Ammon's horn (tissue), 1 donor: ENCODE results near the gene MCM9.
"Not testable (repeated sequence)": the region's sequence is repeated elsewhere in the genome, so short reads cannot be mapped to it uniquely, and the experiment has no call there.

Experiments
- DNase-seq: peaks from one replicate; pipeline ENCODE4 v3.0.0-alpha.2; 2016; ENCODE audit warnings: low spot score

MCM9 gene

DNA sequence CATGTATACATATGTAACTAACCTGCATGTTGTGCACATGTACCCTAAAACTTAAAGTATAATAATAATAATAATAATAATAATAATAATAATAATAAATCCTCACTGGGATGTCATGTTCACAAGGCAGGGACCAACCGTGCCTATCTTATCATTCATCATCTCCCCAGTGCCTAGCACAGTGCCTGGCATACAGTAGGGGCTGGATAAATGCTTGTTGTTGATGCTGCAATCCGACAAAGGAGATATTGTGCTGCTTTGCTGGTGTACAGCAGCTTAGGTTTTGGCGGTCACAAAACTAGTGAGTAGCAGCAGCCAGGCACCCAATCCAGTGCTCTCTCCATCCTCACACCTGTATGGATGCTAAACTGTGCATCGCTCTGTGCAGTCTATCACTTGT, 135.1 kb downstream of the MCM9 start:
- DNase-seq: no peak

DNA sequence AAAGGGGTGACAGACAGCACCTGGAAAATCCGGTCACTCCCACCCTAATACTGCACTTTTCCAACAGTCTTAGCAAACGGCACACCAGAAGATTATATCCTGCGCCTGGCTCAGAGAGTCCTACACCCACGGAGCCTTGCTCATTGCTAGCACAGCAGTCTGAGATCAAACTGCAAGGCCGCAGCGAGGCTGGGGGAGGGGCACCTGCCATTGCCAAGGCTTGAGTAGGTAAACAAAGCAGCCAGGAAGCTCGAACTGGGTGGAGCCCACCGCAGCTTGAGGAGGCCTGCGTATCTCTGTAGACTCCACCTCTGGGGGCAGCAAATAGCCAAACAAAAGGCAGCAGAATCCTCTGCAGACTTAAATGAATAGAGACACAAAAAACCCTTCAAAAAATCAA, 138.4 kb downstream of the MCM9 start:
- DNase-seq: not testable (repeated sequence)

GRCh38 chr6:118791499-118791898, 143.5 kb downstream of the MCM9 start:
- DNase-seq: no peak

- DNase-seq: no peak
These were observed 145.0 kb downstream of the MCM9 start for GRCh38 chr6:118789954-118790353.

- no peak for DNase-seq
These were observed 145.5 kb downstream of the MCM9 start for GRCh38 chr6:118789419-118789818.

GRCh38 chr6:118788702-118789101, 146.3 kb downstream of the MCM9 start:
- no peak for DNase-seq

DNA sequence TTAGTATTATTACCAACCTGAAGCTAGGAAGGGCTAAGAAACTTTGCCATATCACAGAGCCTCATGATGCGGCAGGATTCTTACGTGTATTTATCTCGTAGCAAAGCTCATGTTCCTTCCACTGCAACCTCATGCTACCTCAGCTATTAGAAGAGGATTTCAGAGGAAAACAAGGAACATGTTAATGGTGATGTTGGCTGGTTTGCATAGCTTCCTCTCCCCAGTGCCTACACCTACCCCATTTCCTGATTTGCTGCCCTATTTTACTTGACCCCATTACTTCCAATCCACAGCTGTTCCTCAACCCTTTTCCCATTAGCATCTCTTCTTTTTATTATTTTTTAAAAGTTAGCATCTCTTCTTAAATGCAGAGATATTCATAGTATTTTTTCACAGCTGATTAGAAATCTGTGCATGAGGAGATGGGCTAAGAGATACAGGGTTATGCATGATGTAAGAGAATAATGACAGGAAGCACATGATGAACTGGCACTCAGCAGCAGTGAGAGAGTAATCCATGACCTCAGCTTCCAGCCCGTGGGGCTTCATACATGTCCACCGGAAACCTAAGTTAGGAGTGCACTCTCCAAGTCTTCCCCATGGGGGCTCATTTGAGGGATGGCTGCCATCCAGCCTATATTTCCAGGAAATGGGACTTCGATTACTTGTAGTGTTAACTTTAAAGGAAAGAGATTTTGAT, 147.1 kb downstream of the MCM9 start:
- DNase-seq: no peak

DNA sequence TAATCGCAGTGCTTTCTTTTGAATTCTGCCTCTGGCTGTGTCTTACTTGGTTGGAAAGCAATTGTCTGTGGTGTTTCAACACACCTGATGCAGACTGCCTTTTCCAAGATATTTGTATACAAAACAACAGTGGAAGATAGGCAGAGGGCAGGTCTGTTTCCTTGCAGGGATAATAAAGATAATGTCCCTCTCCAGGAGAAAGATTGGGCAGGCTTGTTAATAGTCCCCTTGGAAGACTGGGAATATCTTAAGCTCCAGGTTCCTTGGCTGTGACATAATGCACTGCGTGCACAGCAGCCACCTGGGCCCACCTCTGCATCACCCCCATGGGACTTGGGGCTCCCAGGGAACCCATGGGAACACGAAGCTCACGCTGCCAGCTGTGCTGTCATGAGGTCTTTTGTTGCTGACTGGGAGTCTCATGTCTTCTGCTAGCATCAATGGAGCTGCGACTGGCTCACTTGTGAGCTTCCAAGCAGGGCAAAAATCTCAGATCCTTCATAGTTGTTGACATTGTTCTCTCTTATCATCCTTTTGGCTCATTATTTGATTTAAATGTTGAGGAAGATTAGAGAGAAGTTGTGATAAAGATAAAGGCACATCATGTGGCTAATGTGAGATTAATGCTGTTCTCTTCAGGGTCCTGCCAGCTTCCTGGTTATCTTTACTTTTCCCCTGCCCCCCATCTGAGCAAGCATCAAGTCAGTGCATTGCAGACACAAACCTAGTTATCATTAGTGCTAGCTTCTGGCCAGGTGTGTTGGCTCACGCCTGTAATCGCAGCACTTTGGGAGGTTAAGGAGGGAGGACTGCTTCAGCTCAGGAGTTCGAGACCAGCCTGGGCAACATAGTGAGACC, 148.1 kb downstream of the MCM9 start:
- DNase-seq: no peak

GRCh38 chr6:118785601-118786000, 149.4 kb downstream of the MCM9 start:
- DNase-seq: no peak

DNA sequence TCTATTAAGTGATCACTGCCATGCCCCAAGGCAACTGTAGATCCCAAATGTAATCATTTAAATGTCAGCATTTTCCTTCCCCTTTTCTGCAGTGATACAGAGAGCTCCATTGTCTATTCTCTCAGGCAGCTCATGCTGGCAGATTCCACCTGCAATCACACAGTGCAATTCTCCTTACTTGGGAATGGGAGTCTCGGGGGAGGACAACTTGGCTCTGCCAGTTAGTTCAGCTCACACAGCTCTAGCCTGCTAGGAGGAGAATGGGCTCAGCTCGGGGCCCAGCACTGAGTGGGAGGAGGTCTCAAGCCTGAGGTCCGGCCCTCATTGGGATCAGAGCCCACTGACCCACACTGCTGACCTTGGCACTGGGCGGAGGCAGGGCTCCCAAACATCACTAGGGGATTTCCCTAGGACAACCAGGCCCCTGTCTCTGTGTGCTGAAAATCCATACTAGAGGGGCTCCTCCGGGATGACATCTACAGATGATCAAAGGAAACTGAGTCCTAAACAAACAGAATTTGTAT, 150.3 kb downstream of the MCM9 start:
- peak; percentile 73 for DNase-seq

DNA sequence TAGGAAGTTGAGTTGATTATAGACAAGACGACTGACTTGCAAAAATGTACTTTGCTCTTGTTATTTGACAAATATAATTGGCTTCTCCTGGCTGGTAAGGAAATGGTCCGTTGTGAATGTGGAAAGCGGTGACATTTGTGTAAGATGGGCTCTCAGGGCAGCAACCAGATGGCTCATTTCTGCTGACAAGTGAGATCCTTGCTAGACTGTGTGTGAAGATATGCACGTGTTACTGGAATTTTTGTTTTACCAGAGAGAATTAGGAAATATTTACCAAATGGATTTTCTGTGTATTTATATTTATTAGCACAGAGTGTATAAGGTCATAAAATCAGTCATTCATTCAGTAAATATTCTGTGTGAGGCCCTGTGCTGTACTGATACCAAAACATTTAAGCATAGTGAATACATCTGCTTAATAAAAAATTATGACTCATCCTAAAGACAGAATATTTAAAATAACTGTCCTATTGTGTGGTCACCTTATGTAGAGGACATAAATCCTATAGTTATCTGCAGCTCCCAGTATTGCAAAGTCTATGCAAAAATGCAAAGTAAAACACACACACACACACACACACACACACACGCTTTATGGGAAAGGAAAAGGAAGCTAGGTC, 150.9 kb downstream of the MCM9 start:
- no peak for DNase-seq

DNA sequence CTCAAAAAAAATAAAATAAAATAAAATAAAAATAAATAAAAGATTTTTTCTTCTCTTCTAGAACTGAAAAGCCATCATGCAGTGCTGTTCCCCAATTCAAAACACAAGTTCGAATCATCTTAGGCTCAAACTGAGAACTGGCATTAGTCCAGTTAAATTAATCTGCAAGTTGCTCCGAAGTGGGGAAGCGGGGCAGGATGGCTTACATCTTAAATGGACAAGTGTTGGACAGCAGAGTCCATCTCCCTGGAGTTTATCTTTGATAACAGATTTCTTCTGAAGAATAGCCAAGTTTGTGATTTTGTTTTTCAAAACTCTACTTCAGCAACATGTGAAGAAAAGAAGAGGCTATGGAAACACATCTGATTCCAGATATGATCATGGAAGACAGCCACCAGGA, 152.3 kb downstream of the MCM9 start:
- no peak for DNase-seq

DNA sequence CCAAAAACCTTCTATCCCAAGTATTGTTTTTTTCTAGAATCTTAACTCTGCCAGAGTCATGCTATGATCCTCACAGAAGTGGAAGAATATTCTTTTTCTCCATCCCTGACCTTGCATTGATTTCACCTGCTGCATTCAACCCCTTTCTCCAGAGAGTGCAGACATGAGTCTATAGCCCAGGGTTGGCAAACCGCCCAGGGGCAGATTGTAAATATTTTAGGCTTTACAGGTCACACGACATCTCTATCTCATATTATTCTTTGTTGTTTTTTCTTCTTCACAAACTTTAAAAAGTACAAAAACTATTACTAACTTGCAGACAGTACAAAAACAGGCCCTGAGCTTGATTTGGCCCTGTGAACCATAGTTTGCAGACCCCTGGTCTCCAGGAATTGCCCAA, 153.1 kb downstream of the MCM9 start:
- DNase-seq: no peak

GRCh38 chr6:118780668-118781067, 154.3 kb downstream of the MCM9 start:
- DNase-seq: no peak

GRCh38 chr6:118776607-118777549, 158.1 kb downstream of the MCM9 start:
- peak; percentile 83 for DNase-seq

- no peak for DNase-seq
These were observed 159.6 kb downstream of the MCM9 start for GRCh38 chr6:118775381-118775780.

- no peak for DNase-seq
These were observed 160.4 kb downstream of the MCM9 start for GRCh38 chr6:118774581-118774980.

DNA sequence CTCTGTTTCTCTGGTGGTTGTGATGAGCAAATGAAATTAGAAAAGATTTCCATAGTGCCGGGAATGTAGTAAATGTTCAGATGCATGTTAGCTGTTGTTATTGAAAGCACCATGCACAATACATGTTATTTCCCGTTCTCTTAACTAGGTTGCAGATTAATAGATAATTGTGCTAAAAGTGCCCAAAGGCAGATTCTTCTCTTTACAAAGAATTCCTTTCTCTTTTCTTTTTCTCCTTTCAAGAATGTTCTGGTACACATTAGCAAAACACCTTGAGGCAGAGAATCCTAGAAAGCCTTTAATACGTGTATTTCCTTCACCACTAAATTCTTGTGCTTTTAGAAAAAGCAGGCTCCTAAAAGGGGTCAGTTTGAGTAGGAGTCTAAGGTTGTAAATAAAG, 162.1 kb downstream of the MCM9 start:
- DNase-seq: no peak

- DNase-seq: no peak
These were observed 163.7 kb downstream of the MCM9 start for GRCh38 chr6:118771253-118771652.

GRCh38 chr6:118770835-118771234, 164.1 kb downstream of the MCM9 start:
- DNase-seq: no peak

GRCh38 chr6:118770112-118770788, 164.7 kb downstream of the MCM9 start:
- no peak for DNase-seq
